Keratinocyte (primary cell): ENCODE measurements around the gene FAM50B. TPM values are rescaled to one million over a fixed set of nuclear protein-coding genes. Genes with fewer than 3 reads are reported as not detected.

Experiments
- DNase-seq: peaks from one replicate; pipeline ENCODE4 v3.0.0-alpha.2; 2011; ENCODE audit warnings: low read depth, missing footprints, low spot score
- FAIRE-seq: peaks from 2 replicates; lab custom pipeline; 2011; peaks lifted over from hg19 to GRCh38; lab: Jason Lieb, UNC
- H2AFZ ChIP-seq: 2 replicates; pipeline ENCODE4 v1.6.0; 2012; ENCODE audit warnings: low read length, control low read depth, inconsistent platforms; ENCODE audit not compliant: control insufficient read depth
- H3K27ac ChIP-seq: 2 replicates; pipeline ENCODE4 v1.5.1; 2011; ENCODE audit warnings: low read length; ENCODE audit not compliant: control insufficient read depth, insufficient read depth
- H3K27me3 ChIP-seq: 3 replicates; pipeline ENCODE4 v1.6.0; 2011; ENCODE audit warnings: low read length; ENCODE audit not compliant: control insufficient read depth, insufficient read depth; ENCODE audit errors: extremely low read depth
- H3K36me3 ChIP-seq, 2 experiments: 2 replicates in 1 of 2; 3 replicates in 1 of 2; pipeline ENCODE4 v1.5.1; 2011; ENCODE audit warnings: low read length in 2 of 2, mild to moderate bottlenecking in 1 of 2; ENCODE audit not compliant: control insufficient read depth in 2 of 2, insufficient read depth in 2 of 2; ENCODE audit errors: extremely low read depth in 1 of 2
- H3K4me1 ChIP-seq: 3 replicates; pipeline ENCODE4 v1.5.1; 2011; ENCODE audit warnings: low read length; ENCODE audit not compliant: control insufficient read depth, insufficient read depth; ENCODE audit errors: extremely low read depth
- H3K4me2 ChIP-seq: 3 replicates; pipeline ENCODE4 v1.6.0; 2011; ENCODE audit warnings: low read depth, low read length; ENCODE audit not compliant: control insufficient read depth, insufficient read depth; ENCODE audit errors: extremely low read depth
- H3K4me3 ChIP-seq, 3 experiments: fragments of 200-600 bp in 1 of 3; sonication (generic) in 1 of 3; 2 replicates in 2 of 3; 3 replicates in 1 of 3; pipeline ENCODE4 v1.5.1; 2011 to 2016; ENCODE audit warnings: low read length in 3 of 3, mild to moderate bottlenecking in 3 of 3, control low read depth in 2 of 3, inconsistent platforms in 1 of 3, low read depth in 1 of 3, mixed read lengths in 1 of 3, mixed run types in 1 of 3, moderate library complexity in 1 of 3; ENCODE audit not compliant: control insufficient read depth in 2 of 3, insufficient read depth in 2 of 3; ENCODE audit errors: extremely low read depth in 1 of 3
- H3K79me2 ChIP-seq: 2 replicates; pipeline ENCODE4 v1.6.0; 2012; ENCODE audit warnings: low read length; ENCODE audit not compliant: control insufficient read depth, insufficient read depth
- H3K9ac ChIP-seq: 3 replicates; pipeline ENCODE4 v1.6.0; 2011; ENCODE audit warnings: low read length; ENCODE audit not compliant: control insufficient read depth, insufficient read depth; ENCODE audit errors: extremely low read depth
- H3K9me1 ChIP-seq: 3 replicates; pipeline ENCODE4 v1.6.0; 2011; ENCODE audit warnings: low read length; ENCODE audit not compliant: control insufficient read depth, insufficient read depth; ENCODE audit errors: extremely low read depth
- H3K9me3 ChIP-seq: 2 replicates; pipeline ENCODE4 v1.5.1; 2012; ENCODE audit warnings: low read depth, low read length; ENCODE audit not compliant: control insufficient read depth
- H4K20me1 ChIP-seq: 3 replicates; pipeline ENCODE4 v1.6.0; 2011; ENCODE audit warnings: low read length; ENCODE audit not compliant: control insufficient read depth, insufficient read depth; ENCODE audit errors: extremely low read depth
- EZH2 ChIP-seq: IDR thresholded peaks from one replicate; pipeline ENCODE4 v1.6.1; 2012; ENCODE audit warnings: inconsistent platforms, mild to moderate bottlenecking, low read length, moderate library complexity
- dilution Hi-C: fragments of 300-500 bp; cut with MboI; formaldehyde crosslinking; loops from one replicate; pipeline ENCODE4 v1.7.0; 2020; ENCODE audit warnings: low sequenced_read_pairs; ENCODE audit not compliant: extremely low pct_ligation_motif_present
- polyA plus RNA-seq, 5 experiments: library from polyadenylated mRNA; depleted of rRNA in 3 of 5; stranded (reverse) in 3 of 5; stranded (forward) in 1 of 5; unstranded in 1 of 5; fragments of >200 nt; gene quantifications; 1 replicate in 1 of 5; 2 replicates in 3 of 5; 3 replicates in 1 of 5; pipeline versions ENCODE4 v1.2.1 to v1.2.3, GENCODE V29; 2011 to 2012; ENCODE audit warnings: missing spikeins in 2 of 5, low read depth in 1 of 5, low replicate concordance in 1 of 5
- TF ChIP-seq, protein P1 (sequence below), 3 experiments: IDR thresholded peaks in 1 of 3; conservative IDR thresholded peaks in 1 of 3; optimal IDR thresholded peaks in 1 of 3; 2 replicates in 2 of 3; 3 replicates in 1 of 3; pipeline versions ENCODE3 to v1.5.1; 2011; ENCODE audit warnings: low read length in 3 of 3, mild to moderate bottlenecking in 3 of 3, moderate library complexity in 2 of 3, control low read depth in 1 of 3, inconsistent platforms in 1 of 3; ENCODE audit not compliant: insufficient read depth in 2 of 3; ENCODE audit errors: extremely low read depth in 1 of 3

The FAM50B gene
- polyA plus RNA-seq, 1 donor (not counting 4 experiments of a cell fraction or from before 2014, with no cell fraction given), result 4.0 TPM

DNA sequence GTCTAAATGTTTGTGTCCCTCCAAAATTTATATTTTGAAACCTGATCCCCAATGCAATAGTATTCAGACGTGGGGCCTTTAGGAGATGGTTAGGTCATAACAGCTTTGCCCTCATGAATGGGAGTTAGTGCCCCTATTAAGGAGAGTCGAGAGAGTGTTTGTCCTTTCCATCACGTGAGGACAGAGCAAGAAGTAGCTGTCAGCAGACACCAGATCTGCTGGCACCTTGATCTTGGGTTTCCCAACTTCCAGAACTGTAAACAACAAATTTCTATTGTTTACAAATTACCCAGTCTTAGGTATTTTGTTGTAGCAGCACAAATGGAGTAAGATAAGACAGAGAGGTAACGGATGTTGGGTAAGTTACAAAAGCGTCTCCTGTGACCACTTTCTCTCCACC is 46.6 kb downstream of the FAM50B start:
- Histone ChIP-seq H3K27me3 (peaks cover 2% of the 10 kb centered on the region), H3K27ac (no peak overlapping the region), H3K9me1 (no peaks in the 10 kb centered on the region), H3K9ac (no peak overlapping the region), H2AFZ (no peak overlapping the region), H3K4me2 (no peak overlapping the region), H4K20me1 (no peaks in the 10 kb centered on the region), H3K4me1 (peaks cover 12% of the 10 kb centered on the region), H3K9me3 (no peaks in the 10 kb centered on the region), H3K36me3 (no peaks in the 10 kb centered on the region), H3K79me2 (no peaks in the 10 kb centered on the region), H3K4me3 (no peak overlapping the region)
- no peak for TF ChIP-seq EZH2
- TF ChIP-seq, protein P1, sequence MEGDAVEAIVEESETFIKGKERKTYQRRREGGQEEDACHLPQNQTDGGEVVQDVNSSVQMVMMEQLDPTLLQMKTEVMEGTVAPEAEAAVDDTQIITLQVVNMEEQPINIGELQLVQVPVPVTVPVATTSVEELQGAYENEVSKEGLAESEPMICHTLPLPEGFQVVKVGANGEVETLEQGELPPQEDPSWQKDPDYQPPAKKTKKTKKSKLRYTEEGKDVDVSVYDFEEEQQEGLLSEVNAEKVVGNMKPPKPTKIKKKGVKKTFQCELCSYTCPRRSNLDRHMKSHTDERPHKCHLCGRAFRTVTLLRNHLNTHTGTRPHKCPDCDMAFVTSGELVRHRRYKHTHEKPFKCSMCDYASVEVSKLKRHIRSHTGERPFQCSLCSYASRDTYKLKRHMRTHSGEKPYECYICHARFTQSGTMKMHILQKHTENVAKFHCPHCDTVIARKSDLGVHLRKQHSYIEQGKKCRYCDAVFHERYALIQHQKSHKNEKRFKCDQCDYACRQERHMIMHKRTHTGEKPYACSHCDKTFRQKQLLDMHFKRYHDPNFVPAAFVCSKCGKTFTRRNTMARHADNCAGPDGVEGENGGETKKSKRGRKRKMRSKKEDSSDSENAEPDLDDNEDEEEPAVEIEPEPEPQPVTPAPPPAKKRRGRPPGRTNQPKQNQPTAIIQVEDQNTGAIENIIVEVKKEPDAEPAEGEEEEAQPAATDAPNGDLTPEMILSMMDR (optimal IDR thresholded peaks at IDR 0.05 in 1 of 3, IDR thresholded peaks at IDR 0.05 in 1 of 3, conservative IDR thresholded peaks at IDR 0.05 in 1 of 3; ENCODE audit: extremely low read depth in 1 of 3, insufficient read depth in 2 of 3, low read length in 3 of 3), result no peak
- DNase-seq (no peak), FAIRE-seq (no peak)
- dilution Hi-C loops, result no loop called here

DNA sequence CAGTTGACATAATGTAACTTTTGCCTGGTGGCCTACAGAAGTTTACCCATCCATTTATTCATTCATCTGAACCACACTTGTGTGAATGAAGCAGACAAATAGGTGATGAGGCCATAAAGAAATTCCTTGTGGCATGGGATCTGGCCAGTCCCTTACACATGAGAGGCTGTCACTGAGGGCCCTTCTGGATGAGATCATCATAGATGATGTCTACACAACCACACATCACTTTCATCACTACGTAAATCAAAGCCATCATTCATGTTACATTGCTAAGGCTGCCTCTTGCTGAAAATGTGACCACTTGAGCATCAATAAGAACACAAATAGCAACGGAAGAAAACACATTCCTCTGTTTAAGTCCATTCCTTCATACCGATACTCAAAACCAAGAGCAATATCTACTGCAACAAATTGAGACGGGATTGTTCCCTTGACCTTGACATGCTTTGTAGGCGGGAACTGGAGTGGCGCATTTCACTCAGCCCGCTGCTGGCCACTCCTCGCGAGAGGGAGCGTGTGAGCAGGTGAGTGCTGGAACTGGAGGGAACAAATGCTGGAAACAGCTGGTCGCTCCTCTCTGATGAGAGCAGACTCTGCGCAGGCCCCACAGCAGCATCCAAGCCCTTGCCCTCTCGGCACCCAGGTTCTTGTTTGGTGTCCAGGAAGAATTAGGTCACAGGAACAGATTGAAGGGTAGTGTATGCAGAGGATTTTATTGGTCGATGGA is 49.3 kb downstream of the FAM50B start:
- FAIRE-seq (no peak), DNase-seq (no peak)
- dilution Hi-C loops, result no loop called here
- H3K4me1 ChIP-seq, result peaks cover 12% of the 10 kb centered on the region
- H3K27me3 ChIP-seq, result no peaks in the 10 kb centered on the region
- H2AFZ ChIP-seq, result no peak overlapping the region
- H3K79me2 ChIP-seq, result no peaks in the 10 kb centered on the region
- H3K4me3 ChIP-seq, result no peak overlapping the region
- H3K9me1 ChIP-seq, result no peaks in the 10 kb centered on the region
- H3K9me3 ChIP-seq, result no peaks in the 10 kb centered on the region
- H4K20me1 ChIP-seq, result no peaks in the 10 kb centered on the region
- H3K9ac ChIP-seq, result no peak overlapping the region
- H3K27ac ChIP-seq, result no peak overlapping the region
- H3K4me2 ChIP-seq, result no peak overlapping the region
- TF ChIP-seq, protein P1 (optimal IDR thresholded peaks at IDR 0.05 in 1 of 3, IDR thresholded peaks at IDR 0.05 in 1 of 3, conservative IDR thresholded peaks at IDR 0.05 in 1 of 3; ENCODE audit: extremely low read depth in 1 of 3, insufficient read depth in 2 of 3, low read length in 3 of 3), result no peak
- TF ChIP-seq EZH2, result no peak
- no peaks in the 10 kb centered on the region for H3K36me3 ChIP-seq
